HG03064 (cell line): ENCODE measurements around the gene CATSPERD.
"Not testable (repeated sequence)": the region's sequence is repeated elsewhere in the genome, so short reads cannot be mapped to it uniquely, and the experiment has no call there.

ENCODE experiments used
- ATAC-seq: cut with Tn5 transposase; IDR thresholded peaks from one replicate; pipeline ENCODE4 v1.9.1; 2021; ENCODE audit warnings: low read depth; ENCODE audit not compliant: unreplicated experiment

CATSPERD gene

DNA sequence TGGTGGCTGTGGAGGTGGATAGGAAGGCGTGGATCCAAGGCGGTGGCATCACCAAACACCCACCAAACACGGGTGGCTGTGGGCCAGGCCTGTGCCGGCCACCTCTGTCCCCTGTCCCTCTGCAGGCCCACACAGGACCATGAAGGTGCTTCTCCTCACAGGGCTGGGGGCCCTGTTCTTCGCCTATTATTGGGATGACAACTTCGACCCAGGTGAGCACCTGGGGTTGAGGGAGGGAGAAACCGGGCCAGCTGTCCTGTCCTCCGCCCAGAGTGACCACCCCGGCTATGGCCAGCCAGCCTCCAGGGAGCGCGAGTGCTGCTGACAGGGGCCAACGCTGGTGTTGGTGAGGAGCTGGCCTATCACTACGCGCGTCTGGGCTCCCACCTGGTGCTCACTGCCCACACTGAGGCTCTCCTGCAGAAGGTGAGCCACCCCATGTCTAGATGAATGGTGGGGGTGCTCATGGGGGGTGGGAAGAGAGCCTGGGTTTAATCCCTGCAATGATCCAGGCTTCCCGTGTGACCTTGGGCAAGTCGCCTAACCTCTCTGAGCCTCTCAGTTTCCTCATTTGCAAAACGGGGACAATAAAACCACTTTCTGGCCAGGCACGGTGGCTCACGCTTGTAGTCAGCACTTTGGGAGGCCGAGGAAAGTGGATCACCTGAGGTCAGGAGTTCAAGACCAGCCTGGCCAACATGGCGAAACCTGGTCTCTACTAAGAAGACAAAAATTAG is 35.6 kb upstream of the CATSPERD start:
- ATAC-seq, result no peak

DNA sequence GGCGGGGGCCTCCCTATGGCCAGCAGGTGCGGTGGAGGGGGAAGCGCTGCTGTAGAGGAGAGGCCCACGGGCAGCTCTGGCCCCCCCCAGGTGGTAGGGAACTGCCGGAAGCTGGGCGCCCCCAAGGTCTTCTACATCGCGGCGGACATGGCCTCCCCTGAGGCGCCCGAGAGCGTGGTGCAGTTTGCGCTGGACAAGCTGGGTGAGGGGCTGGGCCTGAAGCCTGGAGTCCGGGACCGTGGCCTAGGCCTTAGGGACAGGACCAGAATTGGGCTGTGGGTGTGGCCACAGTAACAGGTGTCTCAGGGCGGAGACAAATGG is 34.2 kb upstream of the CATSPERD start:
- ATAC-seq, result peak; percentile 3

DNA sequence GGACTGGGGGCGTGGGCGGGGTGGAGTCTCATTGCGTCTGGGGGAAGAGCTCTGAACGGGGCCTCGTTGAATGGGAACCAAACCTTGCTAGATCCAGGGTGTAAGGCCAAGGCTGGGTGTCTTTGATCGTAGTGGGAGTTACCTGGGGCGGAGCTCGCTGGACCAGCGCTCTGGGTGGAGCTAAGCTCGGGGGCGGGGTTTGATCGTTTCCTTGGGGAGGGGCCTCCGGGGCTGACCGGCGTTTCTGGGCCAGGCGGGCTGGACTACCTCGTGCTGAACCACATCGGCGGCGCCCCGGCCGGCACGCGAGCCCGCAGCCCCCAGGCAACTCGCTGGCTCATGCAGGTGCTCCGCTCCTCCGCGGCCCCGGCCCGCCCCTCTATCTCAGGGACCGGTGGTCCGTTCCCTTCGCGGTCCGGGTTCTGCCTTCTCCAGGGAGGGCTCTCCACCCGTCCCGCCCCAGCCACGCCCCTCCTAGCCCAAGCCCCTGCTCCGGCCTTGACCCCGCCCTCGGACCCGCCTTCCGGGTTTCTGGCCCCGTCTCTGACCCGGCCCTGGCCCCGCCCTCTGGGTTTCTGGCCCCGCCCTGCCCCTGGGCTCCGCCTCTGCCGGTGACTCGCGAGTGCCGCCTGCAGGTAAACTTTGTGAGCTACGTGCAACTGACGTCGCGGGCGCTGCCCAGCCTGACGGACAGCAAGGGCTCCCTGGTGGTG is 33.6 kb upstream of the CATSPERD start:
- peak; percentile 42 for ATAC-seq

DNA sequence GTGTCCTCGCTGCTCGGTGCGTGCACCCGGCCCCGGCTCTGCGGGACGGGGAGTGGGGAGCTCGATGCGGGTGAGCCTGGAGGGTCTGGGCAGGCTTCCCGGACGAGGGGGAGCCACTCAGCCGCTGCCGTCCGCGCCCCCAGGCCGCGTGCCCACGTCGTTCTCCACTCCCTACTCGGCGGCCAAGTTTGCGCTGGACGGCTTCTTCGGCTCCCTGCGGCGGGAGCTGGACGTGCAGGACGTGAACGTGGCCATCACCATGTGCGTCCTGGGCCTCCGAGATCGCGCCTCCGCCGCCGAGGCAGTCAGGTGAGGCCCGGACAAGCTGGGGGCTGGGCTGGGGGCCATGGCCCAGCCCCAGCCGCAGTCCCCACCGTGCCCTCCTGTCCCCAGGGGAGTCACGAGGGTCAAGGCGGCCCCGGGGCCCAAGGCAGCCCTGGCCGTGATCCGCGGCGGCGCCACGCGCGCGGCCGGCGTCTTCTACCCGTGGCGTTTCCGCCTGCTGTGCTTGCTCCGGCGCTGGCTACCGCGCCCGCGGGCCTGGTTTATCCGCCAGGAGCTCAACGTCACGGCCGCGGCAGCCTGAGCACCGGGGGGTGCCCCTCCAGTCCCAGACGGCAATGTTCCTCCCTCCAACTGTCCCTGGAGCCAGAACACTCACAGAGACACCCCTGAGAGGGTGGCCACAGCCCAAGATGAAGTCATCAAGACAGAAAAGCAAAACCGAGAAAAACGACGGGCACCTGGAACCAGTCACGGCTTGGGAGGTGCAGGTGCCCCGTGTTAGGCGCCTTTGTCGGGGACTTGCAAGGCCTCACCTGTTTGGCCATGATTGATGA is 32.9 kb upstream of the CATSPERD start:
- ATAC-seq, result no peak

DNA sequence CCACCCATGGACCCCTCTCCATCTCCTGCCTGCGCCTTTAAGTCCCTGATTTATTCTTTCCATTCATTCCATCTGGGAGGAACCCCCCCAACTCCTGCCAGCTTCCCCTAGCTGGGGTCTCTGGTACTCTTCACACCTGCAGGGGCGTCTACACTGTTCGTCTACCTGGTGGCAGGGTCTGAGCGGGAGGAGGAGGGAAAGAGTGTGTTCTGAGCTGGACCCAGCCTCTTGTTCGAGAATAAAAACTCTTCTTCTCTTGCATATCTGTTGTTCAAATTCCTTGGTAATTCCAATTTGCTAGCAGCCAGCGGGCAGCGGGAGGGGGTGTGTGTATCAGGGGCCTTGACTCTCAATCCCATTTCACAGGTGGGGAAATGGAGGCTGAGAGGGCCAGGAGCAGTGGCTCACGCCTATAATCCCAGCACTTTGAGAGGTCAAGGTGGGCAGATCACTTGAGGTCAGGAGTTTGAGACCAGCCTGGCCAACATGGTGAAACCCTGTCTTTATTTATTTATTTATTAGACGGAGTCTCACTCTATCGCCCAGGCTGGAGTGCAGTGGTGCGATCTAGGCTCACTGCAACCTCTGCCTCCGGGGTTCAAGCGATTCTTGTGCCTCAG is 32.1 kb upstream of the CATSPERD start:
- not testable (repeated sequence) for ATAC-seq

DNA sequence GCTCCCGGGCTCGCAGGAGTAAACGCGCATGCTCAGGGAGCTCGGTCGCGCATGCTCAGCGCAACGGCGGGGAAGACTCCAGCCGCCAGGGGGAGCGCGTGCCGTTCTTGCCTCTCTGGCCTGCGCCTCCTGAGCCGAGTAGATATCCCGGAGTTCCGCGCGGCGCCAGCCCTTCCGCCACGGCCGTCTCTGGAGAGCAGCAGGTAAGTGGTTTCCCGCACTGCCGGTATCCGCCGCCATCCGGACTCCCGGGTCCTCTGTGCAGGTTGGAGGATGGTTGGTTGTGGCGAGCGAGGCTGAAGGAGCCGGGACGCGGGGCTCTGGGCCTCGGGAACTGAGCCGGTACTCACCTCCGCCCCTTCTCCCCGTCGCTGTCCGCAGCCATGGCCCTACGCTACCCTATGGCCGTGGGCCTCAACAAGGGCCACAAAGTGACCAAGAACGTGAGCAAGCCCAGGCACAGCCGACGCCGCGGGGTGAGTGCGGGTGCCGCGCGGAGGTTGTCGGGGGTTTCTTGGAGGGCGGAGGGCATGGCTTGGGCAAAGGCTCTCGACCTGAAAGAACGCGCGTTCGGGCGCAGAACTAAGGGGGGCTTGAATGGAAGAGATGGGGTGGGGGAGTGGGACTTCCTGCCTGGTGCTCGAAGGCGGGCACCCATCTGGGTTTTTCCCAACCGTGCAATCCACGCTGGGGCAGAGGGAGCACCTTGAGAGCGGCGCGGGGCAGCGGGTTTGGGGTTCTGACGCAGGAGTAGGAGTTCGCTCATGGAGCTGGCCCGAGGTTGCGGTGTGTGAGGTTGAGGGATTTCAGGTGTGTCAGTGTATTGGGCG is 30.1 kb upstream of the CATSPERD start, which contains the start of gene RPL36:
TSS of gene RPL36 (plus strand) at position 171 of the 830 bp plus-strand sequence. CDS start at position 384, 213 bp downstream.
- peak; percentile 38 for ATAC-seq

DNA sequence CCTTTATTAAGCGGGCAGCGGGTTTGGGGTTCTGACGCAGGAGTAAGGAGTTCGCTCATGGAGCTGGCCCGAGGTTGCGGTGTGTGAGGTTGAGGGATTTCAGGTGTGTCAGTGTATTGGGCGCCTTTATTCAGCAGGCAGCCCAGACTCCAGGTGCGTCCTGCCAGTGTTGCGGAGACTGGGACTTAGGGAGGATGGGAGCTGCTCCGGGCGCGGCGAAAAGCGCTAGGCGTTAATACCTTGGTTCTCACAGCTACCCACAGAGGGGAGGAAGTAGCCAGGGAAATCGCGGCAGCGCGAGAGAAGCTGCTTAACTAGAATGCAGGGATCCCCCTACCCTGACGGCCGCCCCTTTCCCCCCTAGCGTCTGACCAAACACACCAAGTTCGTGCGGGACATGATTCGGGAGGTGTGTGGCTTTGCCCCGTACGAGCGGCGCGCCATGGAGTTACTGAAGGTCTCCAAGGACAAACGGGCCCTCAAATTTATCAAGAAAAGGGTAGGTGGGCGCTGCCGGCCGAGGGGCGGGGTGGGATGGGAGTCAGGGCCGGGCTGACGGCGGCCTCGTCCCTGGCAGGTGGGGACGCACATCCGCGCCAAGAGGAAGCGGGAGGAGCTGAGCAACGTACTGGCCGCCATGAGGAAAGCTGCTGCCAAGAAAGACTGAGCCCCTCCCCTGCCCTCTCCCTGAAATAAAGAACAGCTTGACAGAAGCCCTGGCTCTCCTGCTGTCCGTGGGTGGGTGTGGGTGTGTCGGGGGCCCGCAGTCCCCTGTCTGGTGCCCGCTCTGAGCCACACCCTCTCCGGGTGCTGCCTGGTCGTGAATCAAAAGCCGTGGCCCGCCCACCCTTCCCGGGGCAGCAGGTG is 29.2 kb upstream of the CATSPERD start:
- ATAC-seq, result no peak

DNA sequence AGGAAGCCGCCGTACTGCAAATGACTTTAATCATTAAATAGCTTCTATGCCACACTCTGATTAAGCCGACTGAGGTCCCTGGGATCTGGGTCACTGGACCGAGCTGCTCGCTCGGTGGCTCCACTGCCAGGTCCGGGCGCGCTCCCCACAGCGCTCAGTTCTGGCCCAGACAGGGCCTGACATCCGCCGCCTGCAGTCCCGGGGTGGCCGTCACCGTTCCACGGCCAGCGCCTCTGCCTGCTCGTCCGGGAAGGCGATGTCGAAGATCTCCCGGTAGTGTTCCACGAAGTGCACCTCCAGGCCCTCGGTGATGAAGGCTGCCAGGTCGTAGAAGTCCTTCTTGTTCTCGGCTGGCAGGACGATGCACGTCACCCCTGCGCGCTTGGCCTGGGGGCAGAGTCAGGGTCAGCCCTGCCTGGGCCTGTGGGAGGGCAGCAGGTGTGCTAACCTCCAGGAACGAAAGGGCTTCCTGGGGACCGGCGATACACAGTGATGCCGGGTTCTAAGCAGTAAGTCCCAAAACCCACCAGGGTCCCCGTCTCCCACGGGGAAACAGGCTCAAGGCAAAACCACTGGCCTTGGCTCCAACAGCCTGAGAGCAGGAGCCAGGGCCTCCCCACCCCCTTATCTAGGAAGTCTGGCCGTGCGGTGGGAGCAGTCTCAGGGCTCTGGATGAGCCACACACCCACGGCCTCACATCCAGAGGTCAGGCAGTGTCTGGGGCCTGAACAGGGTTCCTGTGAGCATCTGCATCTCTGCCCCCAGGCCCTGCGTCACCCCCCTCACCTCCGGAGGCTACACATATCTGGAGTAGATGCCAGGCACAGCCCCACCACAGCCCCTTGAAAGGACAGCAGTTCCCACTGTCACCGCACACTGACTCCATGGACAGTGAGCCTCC is 28.4 kb upstream of the CATSPERD start:
- no peak for ATAC-seq

DNA sequence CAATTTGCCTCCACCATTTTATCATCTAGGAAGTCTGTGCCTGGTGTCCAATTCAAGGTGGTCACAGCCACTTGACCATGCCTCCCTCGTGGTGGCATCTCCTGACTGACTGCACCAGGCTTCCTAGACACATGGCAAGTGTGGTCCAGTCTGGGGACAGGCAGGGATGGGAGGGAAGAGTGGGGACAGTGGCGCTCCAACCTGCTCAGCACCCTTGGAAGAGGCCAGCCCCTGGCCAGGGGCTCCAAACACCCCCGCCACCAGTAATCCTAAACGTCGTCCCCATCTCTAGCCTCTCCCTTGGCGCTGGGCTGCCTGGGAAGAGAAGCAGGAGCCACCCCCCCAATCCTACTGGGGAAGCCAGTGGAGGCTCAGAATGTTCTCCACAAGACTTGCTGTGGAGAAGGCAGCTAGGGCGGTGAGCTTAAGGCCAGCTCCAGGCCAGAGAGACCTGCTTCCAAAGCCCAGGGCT is 27.7 kb upstream of the CATSPERD start:
- ATAC-seq, result no peak

DNA sequence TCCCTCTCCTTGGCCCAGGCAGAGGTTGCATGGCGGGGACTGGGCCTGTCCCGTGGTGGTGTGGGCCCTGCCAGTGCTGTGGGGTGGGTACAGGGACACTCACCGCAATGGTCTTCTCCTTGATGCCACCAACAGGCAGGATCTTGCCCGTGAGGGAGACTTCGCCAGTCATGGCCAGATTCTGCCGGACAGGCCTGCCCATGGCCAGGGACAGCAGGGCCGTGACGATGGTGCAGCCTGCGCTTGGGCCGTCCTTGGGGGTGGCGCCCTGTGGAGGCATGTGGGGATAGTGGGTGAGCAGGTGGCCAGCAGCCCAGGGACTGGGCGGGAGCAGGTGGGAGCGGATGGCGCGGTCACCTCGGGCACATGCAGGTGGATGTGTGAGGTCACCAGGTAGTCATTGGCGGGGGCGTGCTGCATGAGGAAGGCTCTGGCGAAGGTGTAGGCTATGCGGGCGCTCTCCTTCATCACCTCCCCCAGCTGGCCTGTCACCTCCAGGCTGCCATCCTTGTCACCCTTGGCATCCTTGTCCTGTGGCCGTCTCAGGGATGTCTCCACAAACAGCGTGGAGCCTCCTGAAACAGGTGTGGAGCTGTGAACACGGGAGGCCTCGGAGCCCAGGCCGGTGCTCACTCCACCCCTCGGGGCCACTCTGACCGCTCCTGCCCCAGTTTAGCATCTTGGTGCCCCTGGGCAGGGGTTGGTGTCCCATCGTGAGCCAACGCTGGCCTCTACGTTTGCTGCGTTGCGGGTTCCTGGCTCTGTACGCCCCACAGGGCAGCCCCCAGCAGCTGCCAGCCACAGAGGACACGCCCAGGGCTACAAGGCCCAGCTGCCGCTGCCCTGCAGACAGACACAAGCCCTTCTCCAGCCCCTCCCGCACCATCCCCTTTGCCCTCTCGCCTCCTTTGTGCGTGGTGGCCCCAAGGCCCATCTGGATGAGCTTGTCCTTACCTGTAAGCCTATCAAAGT is 27.0 kb upstream of the CATSPERD start:
- no peak for ATAC-seq

DNA sequence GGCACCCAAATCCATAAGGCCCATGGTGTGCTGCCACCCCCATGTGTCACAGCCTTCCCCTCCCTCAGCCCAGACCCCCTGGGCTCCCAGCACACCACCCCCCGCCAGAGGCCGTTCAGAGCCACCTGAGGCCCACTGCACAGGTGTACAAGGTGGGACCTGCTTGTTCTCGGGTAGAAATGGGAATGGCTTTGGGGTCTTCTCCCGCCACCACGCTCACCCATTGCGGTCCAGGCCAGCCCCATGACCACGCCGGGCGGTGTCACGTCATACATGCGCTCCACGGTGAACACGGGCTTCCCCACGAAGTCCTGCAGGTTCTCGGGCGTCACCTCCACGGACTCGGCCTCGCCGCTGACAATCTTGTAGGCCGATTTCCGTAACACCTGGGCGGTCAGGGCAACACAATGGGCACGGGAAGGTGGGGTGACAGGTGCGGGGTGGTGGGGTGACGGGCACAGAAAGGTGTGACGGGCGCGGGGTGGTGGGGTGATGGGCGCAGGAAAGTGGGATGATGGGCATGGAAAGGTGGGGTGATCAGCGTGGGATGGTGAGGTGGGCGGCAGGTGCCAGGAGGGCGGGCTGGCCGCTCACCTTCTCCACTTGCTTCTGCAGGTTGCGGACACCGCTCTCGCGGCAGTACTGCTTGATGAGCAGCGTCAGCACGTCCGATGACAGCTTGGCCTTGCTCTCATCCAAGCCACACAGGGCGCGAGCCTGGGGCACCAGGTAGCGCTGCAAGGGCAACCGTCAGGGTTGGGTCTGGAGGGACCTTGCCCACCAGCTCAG is 26.1 kb upstream of the CATSPERD start:
- no peak for ATAC-seq

DNA sequence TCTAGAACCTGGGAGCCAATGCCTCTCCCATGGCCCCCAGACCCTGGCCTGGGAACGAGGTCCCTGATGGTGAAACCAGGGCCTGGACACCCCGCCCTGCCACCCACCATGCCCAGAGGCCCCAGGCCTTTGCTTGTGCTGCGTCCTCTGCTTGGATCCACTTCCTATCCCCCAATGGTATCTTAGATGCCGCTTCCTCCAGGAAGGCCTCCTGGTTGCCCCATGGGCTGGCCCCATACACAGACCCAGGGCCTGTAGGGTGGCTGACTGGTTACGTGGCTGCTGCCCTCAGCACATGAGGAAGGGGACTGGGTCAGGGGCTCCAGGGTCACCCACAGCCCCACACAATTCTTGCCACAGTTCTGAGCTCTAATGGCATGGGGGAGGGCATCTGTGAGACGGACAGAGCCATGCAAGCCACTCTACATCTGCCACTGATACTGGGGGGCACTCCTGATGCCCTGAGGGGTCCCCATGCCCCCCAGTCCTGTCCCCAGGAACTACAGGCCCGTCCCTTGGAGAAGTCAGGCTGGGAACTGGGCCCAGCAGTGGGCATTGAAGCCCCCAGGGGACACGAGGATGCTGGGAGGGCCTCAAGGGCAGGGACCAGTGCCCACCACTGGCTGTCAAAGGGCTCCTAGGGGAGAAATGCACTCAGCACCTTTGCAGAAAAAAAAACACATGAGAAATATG is 25.3 kb upstream of the CATSPERD start:
- ATAC-seq, result no peak

DNA sequence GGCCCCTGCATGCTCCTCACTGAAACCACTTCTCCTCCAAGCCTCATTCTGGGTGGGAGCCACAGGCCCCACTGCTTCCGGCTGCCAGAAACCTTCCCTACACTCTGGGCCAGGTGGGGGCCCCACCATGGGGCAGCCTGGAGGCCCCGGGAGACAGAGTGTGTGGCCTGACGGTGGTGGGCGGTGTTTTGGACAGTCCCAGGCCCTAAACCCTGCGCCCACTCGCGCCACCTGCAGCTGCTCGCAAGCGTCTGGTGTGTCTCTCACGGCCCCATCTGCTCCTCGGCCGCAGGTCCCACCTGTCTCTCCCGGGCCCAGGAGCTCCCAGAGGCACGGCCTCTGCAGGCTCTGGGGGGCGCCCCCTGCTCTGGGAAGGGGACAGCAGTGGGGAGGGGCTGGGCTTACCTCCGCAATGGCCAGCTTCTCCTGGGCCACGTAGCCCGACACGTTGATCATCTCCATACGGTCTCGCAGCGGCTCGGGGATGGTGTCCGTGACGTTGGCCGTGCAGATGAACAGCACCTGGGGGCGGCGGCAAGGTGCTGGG is 24.7 kb upstream of the CATSPERD start:
- no peak for ATAC-seq

DNA sequence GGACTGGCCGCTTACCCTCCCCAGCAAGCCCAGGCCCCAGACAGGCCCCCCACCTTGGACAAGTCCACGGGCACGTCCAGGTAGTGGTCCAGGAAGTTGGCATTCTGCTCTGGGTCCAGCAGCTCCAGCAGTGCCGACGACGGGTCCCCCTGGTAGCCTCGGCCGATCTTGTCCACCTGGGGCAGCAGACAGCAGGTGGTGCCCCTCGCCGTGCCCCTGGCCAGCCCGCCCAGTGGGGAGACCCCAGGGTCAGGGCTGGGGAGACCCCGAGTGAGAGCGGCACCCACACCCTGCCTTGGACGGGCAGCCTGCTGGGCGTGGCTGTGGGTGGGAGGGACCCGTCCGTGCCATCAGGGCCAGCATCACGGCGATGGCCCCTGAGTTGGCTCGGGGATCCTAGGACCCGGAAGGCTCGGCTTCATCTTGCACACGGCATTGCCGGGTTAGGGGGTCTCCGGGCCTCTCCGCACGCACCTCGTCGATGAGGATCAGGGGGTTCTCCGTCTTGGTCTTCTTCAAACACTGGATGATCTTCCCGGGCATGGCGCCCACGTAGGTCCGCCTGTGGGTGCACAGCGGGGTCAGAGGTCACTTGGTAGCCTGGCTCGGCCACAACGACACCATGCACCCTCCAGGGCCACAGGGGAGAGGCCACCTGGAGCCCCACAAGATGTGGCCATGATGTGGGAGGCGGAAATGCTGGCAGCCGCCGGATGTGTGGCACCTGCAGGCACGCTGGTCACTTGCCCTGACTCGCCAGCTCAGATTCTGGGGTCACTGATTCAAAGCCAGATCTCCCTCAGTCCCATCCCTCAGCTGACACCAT is 24.0 kb upstream of the CATSPERD start:
- no peak for ATAC-seq
